A673 (cell line): Measurements from ENCODE around the gene TMEM129.

Experiments
- EZH2 ChIP-seq: fragments of 200-600 bp; sonication (generic); IDR thresholded peaks from 2 replicates; pipeline ENCODE4 v1.6.1; 2017; ENCODE audit warnings: borderline replicate concordance, low read depth, mild to moderate bottlenecking, mixed read lengths, antibody characterized with exemption, low read length; ENCODE audit not compliant: poor library complexity, severe bottlenecking
- TF ChIP-seq, protein P1 (sequence below): fragments of 300-800, 200-600 bp; sonication (generic); conservative IDR thresholded peaks from 2 replicates; pipeline ENCODE4 v1.5.1; 2017; ENCODE audit warnings: low read depth, mild to moderate bottlenecking, antibody characterized with exemption, low read length, moderate library complexity, mixed read lengths

DNA sequence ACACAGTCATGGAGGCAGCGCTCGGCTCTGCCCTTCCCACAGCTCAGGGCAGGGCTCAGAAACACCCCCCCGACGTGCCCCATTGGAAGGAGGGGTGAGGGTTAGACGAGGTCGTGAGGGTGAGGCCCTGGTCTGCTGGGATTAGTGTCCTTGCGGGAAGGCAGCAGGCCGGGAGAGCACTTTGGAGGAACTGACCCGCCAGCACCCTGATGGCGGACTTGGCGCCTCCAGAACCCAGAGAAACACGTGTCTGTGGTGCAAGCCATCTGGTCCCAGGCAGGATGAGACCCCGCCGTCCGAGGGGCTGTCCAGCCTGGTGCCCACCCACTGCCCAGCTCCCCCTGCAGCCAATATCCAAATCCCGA is 26.5 kb upstream of the TMEM129 start:
- TF ChIP-seq, protein P1, sequence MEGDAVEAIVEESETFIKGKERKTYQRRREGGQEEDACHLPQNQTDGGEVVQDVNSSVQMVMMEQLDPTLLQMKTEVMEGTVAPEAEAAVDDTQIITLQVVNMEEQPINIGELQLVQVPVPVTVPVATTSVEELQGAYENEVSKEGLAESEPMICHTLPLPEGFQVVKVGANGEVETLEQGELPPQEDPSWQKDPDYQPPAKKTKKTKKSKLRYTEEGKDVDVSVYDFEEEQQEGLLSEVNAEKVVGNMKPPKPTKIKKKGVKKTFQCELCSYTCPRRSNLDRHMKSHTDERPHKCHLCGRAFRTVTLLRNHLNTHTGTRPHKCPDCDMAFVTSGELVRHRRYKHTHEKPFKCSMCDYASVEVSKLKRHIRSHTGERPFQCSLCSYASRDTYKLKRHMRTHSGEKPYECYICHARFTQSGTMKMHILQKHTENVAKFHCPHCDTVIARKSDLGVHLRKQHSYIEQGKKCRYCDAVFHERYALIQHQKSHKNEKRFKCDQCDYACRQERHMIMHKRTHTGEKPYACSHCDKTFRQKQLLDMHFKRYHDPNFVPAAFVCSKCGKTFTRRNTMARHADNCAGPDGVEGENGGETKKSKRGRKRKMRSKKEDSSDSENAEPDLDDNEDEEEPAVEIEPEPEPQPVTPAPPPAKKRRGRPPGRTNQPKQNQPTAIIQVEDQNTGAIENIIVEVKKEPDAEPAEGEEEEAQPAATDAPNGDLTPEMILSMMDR = no peak
- TF ChIP-seq EZH2 = no peak
